Measurements from ENCODE around the gene MS4A1. TPM values are rescaled to one million over a fixed set of nuclear protein-coding genes. Genes with fewer than 3 reads are reported as not detected.

The MS4A1 gene
- total RNA-seq, 4 donors from 2014 or later, result 32.2 to 49.4 TPM; not detected in 2

DNA sequence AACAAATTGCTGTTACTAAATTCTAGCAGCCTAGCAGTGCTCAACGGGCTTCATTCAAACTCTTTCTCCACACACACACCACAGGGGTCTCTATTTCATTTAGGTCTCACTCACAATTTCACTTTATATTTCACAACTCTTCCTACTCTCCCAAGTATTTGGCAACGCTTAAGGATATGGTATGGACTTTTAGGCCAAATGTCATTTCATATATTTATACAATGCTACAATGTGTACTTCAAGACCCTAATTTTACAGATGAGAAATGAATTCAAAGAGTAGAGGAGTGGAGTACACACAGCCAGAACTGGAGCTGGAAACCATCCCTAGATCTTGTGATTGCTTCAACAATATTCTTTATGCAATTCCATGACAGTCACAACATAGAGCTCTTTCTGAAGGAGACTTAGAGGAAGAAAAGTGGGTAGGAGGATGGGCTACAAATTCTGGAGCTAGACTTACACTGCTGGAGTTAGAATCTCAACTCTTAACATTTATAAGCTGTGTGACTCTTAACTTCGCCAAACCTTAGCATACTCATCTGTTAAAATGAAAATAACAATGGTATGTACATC is 57.1 kb downstream of the MS4A1 start:
- H3K9me3 ChIP-seq, result no peaks in the 10 kb centered on the region
- no peak overlapping the region for H3K4me3 ChIP-seq
- TF ChIP-seq POLR2AphosphoS5 (IDR thresholded peaks at IDR 0.05), result no peak
- TF ChIP-seq, protein P1, sequence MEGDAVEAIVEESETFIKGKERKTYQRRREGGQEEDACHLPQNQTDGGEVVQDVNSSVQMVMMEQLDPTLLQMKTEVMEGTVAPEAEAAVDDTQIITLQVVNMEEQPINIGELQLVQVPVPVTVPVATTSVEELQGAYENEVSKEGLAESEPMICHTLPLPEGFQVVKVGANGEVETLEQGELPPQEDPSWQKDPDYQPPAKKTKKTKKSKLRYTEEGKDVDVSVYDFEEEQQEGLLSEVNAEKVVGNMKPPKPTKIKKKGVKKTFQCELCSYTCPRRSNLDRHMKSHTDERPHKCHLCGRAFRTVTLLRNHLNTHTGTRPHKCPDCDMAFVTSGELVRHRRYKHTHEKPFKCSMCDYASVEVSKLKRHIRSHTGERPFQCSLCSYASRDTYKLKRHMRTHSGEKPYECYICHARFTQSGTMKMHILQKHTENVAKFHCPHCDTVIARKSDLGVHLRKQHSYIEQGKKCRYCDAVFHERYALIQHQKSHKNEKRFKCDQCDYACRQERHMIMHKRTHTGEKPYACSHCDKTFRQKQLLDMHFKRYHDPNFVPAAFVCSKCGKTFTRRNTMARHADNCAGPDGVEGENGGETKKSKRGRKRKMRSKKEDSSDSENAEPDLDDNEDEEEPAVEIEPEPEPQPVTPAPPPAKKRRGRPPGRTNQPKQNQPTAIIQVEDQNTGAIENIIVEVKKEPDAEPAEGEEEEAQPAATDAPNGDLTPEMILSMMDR (IDR thresholded peaks at IDR 0.05), result no peak
- TF ChIP-seq EP300 (IDR thresholded peaks at IDR 0.05; ENCODE audit: low read depth), result no peak
- TF ChIP-seq POLR2A (IDR thresholded peaks at IDR 0.05), result no peak
- H3K27ac ChIP-seq, result no peak overlapping the region
- WGBS, 2 donors (ENCODE audit: low coverage in 1 of 2), result 64 to 73% methylated on average over 3 of the region's 3 CpGs
- in situ Hi-C loops (cut with MboI; ENCODE audit: low pct_ligation_motif_present in 1 of 4, low pct_unique_long_range_greater_than_20kb in 1 of 4, low sequenced_read_pairs in 3 of 4), result no loop called here
- intact Hi-C loops (cut with DNase I; ENCODE audit: low total_unique reads), result no loop called here
- H3K4me1 ChIP-seq, result peaks cover 0 to 3% (median 0%) of the 10 kb centered on the region in 4 donors
- no peaks in the 10 kb centered on the region for H3K36me3 ChIP-seq
- no peak for DNase-seq
- H3K27me3 ChIP-seq, result no peaks in the 10 kb centered on the region

DNA sequence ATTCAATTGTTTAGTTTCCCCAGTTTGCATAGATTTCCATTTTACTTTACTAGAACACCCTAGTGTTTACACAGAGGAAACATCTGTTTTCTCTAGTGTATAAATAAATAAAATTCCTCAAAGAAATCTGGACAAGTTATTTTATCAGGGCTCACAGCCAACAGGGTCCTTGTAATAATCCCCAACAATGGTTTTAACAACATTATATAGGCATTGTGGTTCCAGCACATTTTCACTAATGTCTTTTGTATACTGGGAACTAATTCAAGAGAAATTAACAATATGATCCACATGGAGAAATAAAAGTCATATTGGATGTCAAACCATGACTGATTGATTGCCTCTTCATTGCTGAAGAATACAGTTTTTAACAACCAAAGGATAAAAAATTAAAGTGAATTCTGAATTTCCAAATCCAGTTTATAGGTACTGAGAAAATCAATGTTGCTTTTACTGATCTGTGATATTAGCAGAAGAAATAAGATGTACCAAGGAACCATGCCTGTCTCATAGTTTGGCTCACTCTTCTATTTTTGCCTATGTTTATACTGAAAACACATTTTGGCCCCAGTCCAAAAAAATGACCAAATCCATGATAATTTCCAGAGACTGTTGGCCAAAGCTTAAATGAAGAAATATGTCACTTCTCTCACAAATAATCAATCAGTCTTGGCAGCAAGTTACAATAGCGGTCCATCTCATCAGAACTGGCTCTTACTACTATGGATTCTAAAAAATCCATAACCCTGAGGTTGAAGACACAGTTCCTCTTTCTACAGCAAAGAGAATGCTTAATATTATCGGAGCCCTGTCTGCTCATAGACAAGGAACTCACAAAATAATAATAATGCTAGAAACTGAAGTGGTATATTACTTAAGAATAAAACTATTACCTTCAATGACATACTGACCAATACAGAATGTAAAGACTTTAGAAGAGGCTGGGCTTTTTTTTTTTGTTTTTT is 58.1 kb downstream of the MS4A1 start:
- DNase-seq, result no peak
- H3K9me3 ChIP-seq, result no peaks in the 10 kb centered on the region
- no peaks in the 10 kb centered on the region for H3K27me3 ChIP-seq
- in situ Hi-C loops (cut with MboI; ENCODE audit: low pct_ligation_motif_present in 1 of 4, low pct_unique_long_range_greater_than_20kb in 1 of 4, low sequenced_read_pairs in 3 of 4) (no loop called here), intact Hi-C loops (cut with DNase I; ENCODE audit: low total_unique reads) (no loop called here)
- H3K27ac ChIP-seq, result no peak overlapping the region
- H3K36me3 ChIP-seq, result no peaks in the 10 kb centered on the region
- H3K4me1 ChIP-seq, result peaks cover 0 to 3% (median 0%) of the 10 kb centered on the region in 4 donors
- H3K4me3 ChIP-seq, result no peak overlapping the region
- TF ChIP-seq EP300 (IDR thresholded peaks at IDR 0.05; ENCODE audit: low read depth), result no peak
- WGBS, 2 donors (ENCODE audit: low coverage in 1 of 2), result 73 to 83% methylated on average over 1 to 2 of the region's 2 CpGs

DNA sequence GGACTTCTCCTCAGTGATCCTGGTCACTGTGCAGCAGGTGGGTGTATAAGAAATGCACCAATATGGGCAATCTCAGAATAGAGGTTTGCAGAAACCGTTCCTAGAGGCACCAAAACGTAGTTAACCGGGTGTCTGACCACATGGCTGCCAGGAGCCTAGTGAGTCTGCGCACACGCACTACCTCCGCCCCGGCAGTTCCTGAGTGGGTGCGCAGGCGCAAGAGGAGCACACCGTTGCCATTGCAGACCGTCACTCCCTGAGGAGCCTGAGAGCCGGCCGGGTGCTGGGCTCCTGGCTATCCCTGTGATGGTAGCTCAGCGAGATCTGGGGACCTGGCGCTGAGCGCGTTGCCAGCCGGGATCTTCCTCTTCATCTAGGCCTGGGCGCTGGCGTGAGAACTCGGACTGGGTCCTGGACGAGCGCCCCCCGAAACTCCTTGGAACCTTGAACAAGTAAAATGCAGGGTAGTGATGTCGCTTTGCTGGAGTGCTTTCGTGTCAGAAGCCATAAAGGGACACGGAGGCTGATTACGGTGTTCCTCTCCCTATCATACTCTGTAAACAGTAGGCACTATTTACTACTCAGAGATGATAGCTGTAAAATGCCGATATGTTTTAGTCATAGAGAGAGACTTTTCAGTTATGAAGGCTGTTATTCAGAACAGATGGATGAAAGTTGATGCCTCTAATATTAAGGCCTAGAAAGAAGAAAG is 59.7 kb downstream of the MS4A1 start, which contains the start of gene MS4A13:
MS4A13 (plus strand) TSS at position 249 of the 712 bp plus-strand sequence. CDS start 2,692 bp downstream, outside the sequence.
- no peak for DNase-seq
- intact Hi-C loops (cut with DNase I; ENCODE audit: low total_unique reads), result no loop called here

More for the DNA sequence above, 59.7 kb downstream of the MS4A1 start, which contains the start of gene MS4A13:
- TF ChIP-seq POLR2A (IDR thresholded peaks at IDR 0.05) (no peak), EP300 (IDR thresholded peaks at IDR 0.05; ENCODE audit: low read depth) (no peak), POLR2AphosphoS5 (IDR thresholded peaks at IDR 0.05) (no peak)
- TF ChIP-seq, protein P1 (IDR thresholded peaks at IDR 0.05), result no peak
- H3K4me3 ChIP-seq, result no peak within 1 kb of the TSS
- H3K9me3 ChIP-seq, result no peaks in the 10 kb centered on the region
- no peak within 1 kb of the TSS for H3K27ac ChIP-seq
- no peaks in the 10 kb centered on the region for H3K36me3 ChIP-seq
- in situ Hi-C loops (cut with MboI; ENCODE audit: low pct_ligation_motif_present in 1 of 4, low pct_unique_long_range_greater_than_20kb in 1 of 4, low sequenced_read_pairs in 3 of 4), result no loop called here
- WGBS, 2 donors (ENCODE audit: low coverage in 1 of 2), result 92 to 93% methylated on average over 4 to 29 of the region's 29 CpGs
- peaks cover 0 to 3% (median 0%) of the 10 kb centered on the region in 4 donors for H3K4me1 ChIP-seq
- no peaks in the 10 kb centered on the region for H3K27me3 ChIP-seq

Other genes with a start within 250 kb of the MS4A1 start
- 10 to 100 TPM in 1 of 4 donors, 1 to 10 TPM in 2, under 1 TPM in 1; 0.96 to 50.1 (median 8.0) TPM for gene MS4A4E, start 212.7 kb upstream of the MS4A1 start, total RNA-seq
- gene MS4A4A, start 175.2 kb upstream of the MS4A1 start, total RNA-seq, result 10 to 100 TPM in 3 of 4 donors, 1 to 10 TPM in 1; 7.6 to 23.8 (median 12.0) TPM
- not detected for gene MS4A6E, start 128.6 kb upstream of the MS4A1 start, total RNA-seq
- 10 to 100 TPM in 3 of 4 donors, 1 to 10 TPM in 1; 5.6 to 43.5 (median 26.1) TPM for gene MS4A7, start 77.3 kb upstream of the MS4A1 start, total RNA-seq
- gene MS4A14, start 59.4 kb upstream of the MS4A1 start, total RNA-seq, result 1 to 10 TPM in 3 of 4 donors, not detected in 1; 1.2 to 3.4 (median 2.7) TPM
- not detected for gene MS4A5, start 26.3 kb upstream of the MS4A1 start, total RNA-seq
- gene MS4A12, start 36.9 kb downstream of the MS4A1 start, total RNA-seq, result 100 to 1,000 TPM in 3 of 4 donors, 1 to 10 TPM in 1; 3.8 to 628 (median 426) TPM
- gene MS4A13, start 59.5 kb downstream of the MS4A1 start, total RNA-seq, result not detected
- 100 to 1,000 TPM in 1 of 4 donors, 10 to 100 TPM in 3; 22.9 to 141 (median 52.1) TPM for gene MS4A8, start 243.8 kb downstream of the MS4A1 start, total RNA-seq